ENCODE results near the gene NPAS3.

Gene NPAS3

GRCh38 chr14:33545696-33546095, 607.0 kb downstream of the NPAS3 start:
- Histone ChIP-seq H3K9me3 (ENCODE audit: insufficient read depth, low read length) (no peaks in the 10 kb centered on the region), H3K4me1 (ENCODE audit: low read length) (peaks cover 44% of the 10 kb centered on the region), H3K27me3 (ENCODE audit: low read depth, low read length) (no peaks in the 10 kb centered on the region), H3K9ac (ENCODE audit: low read length) (no peak overlapping the region), H2AFZ (ENCODE audit: low read depth, low read length) (no peak overlapping the region), H3K27ac (ENCODE audit: low read length) (no peak overlapping the region), H3K4me3 (ENCODE audit: low read length) (no peak overlapping the region), H3K36me3 (replicated peaks; ENCODE audit: low read depth, low read length) (peaks cover 7% of the 10 kb centered on the region), H4K20me1 (ENCODE audit: insufficient read depth, low read length) (no peaks in the 10 kb centered on the region), H3K4me2 (ENCODE audit: low read length) (no peak overlapping the region), H3K79me2 (ENCODE audit: low read length) (no peaks in the 10 kb centered on the region)
- no peak for TF ChIP-seq EZH2phosphoT487 (IDR thresholded peaks at IDR 0.05; ENCODE audit: low read depth)
- TF ChIP-seq, protein P1, sequence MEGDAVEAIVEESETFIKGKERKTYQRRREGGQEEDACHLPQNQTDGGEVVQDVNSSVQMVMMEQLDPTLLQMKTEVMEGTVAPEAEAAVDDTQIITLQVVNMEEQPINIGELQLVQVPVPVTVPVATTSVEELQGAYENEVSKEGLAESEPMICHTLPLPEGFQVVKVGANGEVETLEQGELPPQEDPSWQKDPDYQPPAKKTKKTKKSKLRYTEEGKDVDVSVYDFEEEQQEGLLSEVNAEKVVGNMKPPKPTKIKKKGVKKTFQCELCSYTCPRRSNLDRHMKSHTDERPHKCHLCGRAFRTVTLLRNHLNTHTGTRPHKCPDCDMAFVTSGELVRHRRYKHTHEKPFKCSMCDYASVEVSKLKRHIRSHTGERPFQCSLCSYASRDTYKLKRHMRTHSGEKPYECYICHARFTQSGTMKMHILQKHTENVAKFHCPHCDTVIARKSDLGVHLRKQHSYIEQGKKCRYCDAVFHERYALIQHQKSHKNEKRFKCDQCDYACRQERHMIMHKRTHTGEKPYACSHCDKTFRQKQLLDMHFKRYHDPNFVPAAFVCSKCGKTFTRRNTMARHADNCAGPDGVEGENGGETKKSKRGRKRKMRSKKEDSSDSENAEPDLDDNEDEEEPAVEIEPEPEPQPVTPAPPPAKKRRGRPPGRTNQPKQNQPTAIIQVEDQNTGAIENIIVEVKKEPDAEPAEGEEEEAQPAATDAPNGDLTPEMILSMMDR (IDR thresholded peaks at IDR 0.05; ENCODE audit: low read depth, low read length), result no peak

DNA sequence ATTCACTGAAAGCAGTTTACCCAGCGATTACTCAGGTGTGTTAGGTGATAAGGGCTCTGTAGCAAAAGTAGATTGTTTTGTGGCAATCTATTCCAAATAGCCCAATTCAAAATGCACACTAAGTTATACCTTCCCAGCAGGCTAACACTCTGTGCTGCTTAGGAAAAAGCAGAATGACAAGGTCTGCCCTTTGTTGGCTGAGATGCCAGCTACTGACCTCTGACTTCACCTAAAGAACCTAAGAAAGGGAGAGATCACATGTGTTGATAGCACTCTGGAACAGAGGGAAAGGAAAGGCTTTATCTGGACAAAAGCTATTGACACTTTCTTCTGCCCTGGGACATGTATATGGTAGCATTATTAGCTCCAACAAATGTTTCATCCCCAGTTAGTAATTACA, 609.9 kb downstream of the NPAS3 start:
- H3K9me3 ChIP-seq (ENCODE audit: insufficient read depth, low read length), result no peaks in the 10 kb centered on the region
- H3K9ac ChIP-seq (ENCODE audit: low read length), result no peak overlapping the region
- no peaks in the 10 kb centered on the region for H3K27me3 ChIP-seq (ENCODE audit: low read depth, low read length)
- no peak overlapping the region for H3K4me3 ChIP-seq (ENCODE audit: low read length)
- peaks cover 7% of the 10 kb centered on the region for H3K36me3 ChIP-seq (replicated peaks; ENCODE audit: low read depth, low read length)
- no peak for TF ChIP-seq EZH2phosphoT487 (IDR thresholded peaks at IDR 0.05; ENCODE audit: low read depth)
- TF ChIP-seq, protein P1 (IDR thresholded peaks at IDR 0.05; ENCODE audit: low read depth, low read length), result no peak
- H3K79me2 ChIP-seq (ENCODE audit: low read length), result no peaks in the 10 kb centered on the region
- H3K27ac ChIP-seq (ENCODE audit: low read length), result no peak overlapping the region
- H3K4me2 ChIP-seq (ENCODE audit: low read length), result no peak overlapping the region
- H2AFZ ChIP-seq (ENCODE audit: low read depth, low read length), result no peak overlapping the region
- H3K4me1 ChIP-seq (ENCODE audit: low read length), result peaks cover 21% of the 10 kb centered on the region
- H4K20me1 ChIP-seq (ENCODE audit: insufficient read depth, low read length), result no peaks in the 10 kb centered on the region

- Histone ChIP-seq H3K4me2 (ENCODE audit: low read length) (no peak overlapping the region), H3K27me3 (ENCODE audit: low read depth, low read length) (no peaks in the 10 kb centered on the region), H2AFZ (ENCODE audit: low read depth, low read length) (no peak overlapping the region), H3K27ac (ENCODE audit: low read length) (no peak overlapping the region), H4K20me1 (ENCODE audit: insufficient read depth, low read length) (no peaks in the 10 kb centered on the region), H3K36me3 (replicated peaks; ENCODE audit: low read depth, low read length) (peaks cover 4% of the 10 kb centered on the region), H3K9ac (ENCODE audit: low read length) (no peak overlapping the region), H3K4me3 (ENCODE audit: low read length) (no peak overlapping the region), H3K79me2 (ENCODE audit: low read length) (no peaks in the 10 kb centered on the region), H3K4me1 (ENCODE audit: low read length) (peaks cover 12% of the 10 kb centered on the region), H3K9me3 (ENCODE audit: insufficient read depth, low read length) (no peaks in the 10 kb centered on the region)
- TF ChIP-seq, protein P1 (IDR thresholded peaks at IDR 0.05; ENCODE audit: low read depth, low read length), result no peak
- no peak for TF ChIP-seq EZH2phosphoT487 (IDR thresholded peaks at IDR 0.05; ENCODE audit: low read depth)
These were observed 613.3 kb downstream of the NPAS3 start for GRCh38 chr14:33551963-33552362.

- no peaks in the 10 kb centered on the region for H3K79me2 ChIP-seq (ENCODE audit: low read length)
- peaks cover 12% of the 10 kb centered on the region for H3K4me1 ChIP-seq (ENCODE audit: low read length)
- TF ChIP-seq, protein P1 (IDR thresholded peaks at IDR 0.05; ENCODE audit: low read depth, low read length), result no peak
- no peak for TF ChIP-seq EZH2phosphoT487 (IDR thresholded peaks at IDR 0.05; ENCODE audit: low read depth)
These were observed 615.1 kb downstream of the NPAS3 start for GRCh38 chr14:33553706-33554278.

More at GRCh38 chr14:33553706-33554278, 615.1 kb downstream of the NPAS3 start:
- H3K27ac ChIP-seq (ENCODE audit: low read length), result no peak overlapping the region
- H3K4me2 ChIP-seq (ENCODE audit: low read length), result no peak overlapping the region
- H3K9ac ChIP-seq (ENCODE audit: low read length), result no peak overlapping the region
- no peak overlapping the region for H3K4me3 ChIP-seq (ENCODE audit: low read length)
- no peaks in the 10 kb centered on the region for H4K20me1 ChIP-seq (ENCODE audit: insufficient read depth, low read length)
- H3K9me3 ChIP-seq (ENCODE audit: insufficient read depth, low read length), result no peaks in the 10 kb centered on the region
- H3K36me3 ChIP-seq (replicated peaks; ENCODE audit: low read depth, low read length), result no peaks in the 10 kb centered on the region
- H2AFZ ChIP-seq (ENCODE audit: low read depth, low read length), result no peak overlapping the region
- no peaks in the 10 kb centered on the region for H3K27me3 ChIP-seq (ENCODE audit: low read depth, low read length)

All from OCI-LY3 (cell line).